Right atrium auricular region (tissue), 2 donors: ENCODE results near the gene DCP1B. TPM values are rescaled to one million over a fixed set of nuclear protein-coding genes. Genes with fewer than 3 reads are reported as not detected.

Experiments used
- DNase-seq: peaks from one replicate; pipeline ENCODE4 v3.0.0-alpha.2; 2019; ENCODE audit warnings: low spot score
- H3K27ac ChIP-seq, 2 donors: fragments of 200-600 bp; sonication (generic); 1 replicate in 1 of 2; 2 replicates in 1 of 2; pipeline ENCODE4 v1.5.1; 2016 to 2019
- H3K27me3 ChIP-seq, 2 donors: fragments of 200-600 bp; sonication (generic); one replicate each; pipeline versions ENCODE4 v1.5.1 to v1.6.0; 2017 to 2019
- H3K36me3 ChIP-seq: fragments of 200-600 bp; sonication (generic); one replicate; pipeline ENCODE4 v1.5.1; 2016
- H3K4me1 ChIP-seq, 2 donors: fragments of 200-600 bp; sonication (generic); one replicate each; pipeline versions ENCODE4 v1.5.1 to v1.6.0; 2017 to 2019
- H3K4me3 ChIP-seq, 2 donors: fragments of 200-600 bp; sonication (generic); 1 replicate in 1 of 2; 2 replicates in 1 of 2; pipeline ENCODE4 v1.5.1; 2017 to 2019; ENCODE audit warnings: mild to moderate bottlenecking in 1 of 2, moderate library complexity in 1 of 2
- H3K9me3 ChIP-seq, 2 donors: fragments of 200-600 bp; sonication (generic); one replicate each; pipeline ENCODE4 v1.5.1; 2019
- CTCF ChIP-seq, 2 donors: fragments of 200-600 bp; sonication (generic); IDR thresholded peaks; one replicate each; pipeline ENCODE4 v1.5.1; 2019; ENCODE audit warnings: antibody characterized with exemption in 2 of 2
- total RNA-seq, 2 donors: library from RNA; depleted of rRNA; stranded (reverse); fragments of >200 nt; gene quantifications; one replicate each; pipeline ENCODE4 v1.1.0, GENCODE V29; 2016

DCP1B gene
- total RNA-seq, 2 donors from 2014 or later: 5.8 to 6.2 TPM

- DNase-seq: peak; percentile 54
- no peaks in the 10 kb centered on the region for H3K9me3 ChIP-seq
- no peaks in the 10 kb centered on the region for H3K36me3 ChIP-seq
- no peak for TF ChIP-seq CTCF (IDR thresholded peaks at IDR 0.05)
- peak overlapping the region; percentile 16 to 53 for H3K27ac ChIP-seq
- no peak overlapping the region for H3K4me3 ChIP-seq
- H3K4me1 ChIP-seq: peaks cover 0 to 35% of the 10 kb centered on the region in 2 donors
- H3K27me3 ChIP-seq: no peaks in the 10 kb centered on the region
Observed at GRCh38 chr12:1936406-1937320, 67.6 kb downstream of the DCP1B start.

- Histone ChIP-seq H3K36me3 (no peaks in the 10 kb centered on the region), H3K27me3 (no peaks in the 10 kb centered on the region), H3K4me1 (peaks cover 0 to 37% of the 10 kb centered on the region in 2 donors), H3K4me3 (no peak overlapping the region), H3K27ac (peak overlapping the region; percentile 14 to 53), H3K9me3 (no peaks in the 10 kb centered on the region)
- peak; percentile 54 for DNase-seq
- TF ChIP-seq CTCF (IDR thresholded peaks at IDR 0.05): no peak
Observed at GRCh38 chr12:1935700-1936378, 68.4 kb downstream of the DCP1B start.

GRCh38 chr12:1935242-1935641 lies 69.0 kb downstream of the DCP1B start:
- no peaks in the 10 kb centered on the region for H3K36me3 ChIP-seq
- peaks cover 0 to 37% of the 10 kb centered on the region in 2 donors for H3K4me1 ChIP-seq
- TF ChIP-seq CTCF (IDR thresholded peaks at IDR 0.05): no peak
- H3K27ac ChIP-seq: no peak overlapping the region
- no peak overlapping the region for H3K4me3 ChIP-seq
- H3K9me3 ChIP-seq: no peaks in the 10 kb centered on the region
- no peak for DNase-seq
- no peaks in the 10 kb centered on the region for H3K27me3 ChIP-seq

GRCh38 chr12:1934831-1935230 lies 69.4 kb downstream of the DCP1B start:
- no peak overlapping the region for H3K27ac ChIP-seq
- no peak for TF ChIP-seq CTCF (IDR thresholded peaks at IDR 0.05)
- H3K36me3 ChIP-seq: no peaks in the 10 kb centered on the region
- H3K4me3 ChIP-seq: no peak overlapping the region
- no peaks in the 10 kb centered on the region for H3K9me3 ChIP-seq
- no peak for DNase-seq
- H3K27me3 ChIP-seq: no peaks in the 10 kb centered on the region
- H3K4me1 ChIP-seq: peaks cover 0 to 35% of the 10 kb centered on the region in 2 donors

- TF ChIP-seq CTCF (IDR thresholded peaks at IDR 0.05): no peak
- Histone ChIP-seq H3K27me3 (no peaks in the 10 kb centered on the region), H3K4me1 (peaks cover 0 to 31% of the 10 kb centered on the region in 2 donors), H3K27ac (no peak overlapping the region), H3K36me3 (no peaks in the 10 kb centered on the region), H3K9me3 (no peaks in the 10 kb centered on the region), H3K4me3 (no peak overlapping the region)
- peak; percentile 38 for DNase-seq
Observed at GRCh38 chr12:1934068-1934467, 70.2 kb downstream of the DCP1B start.
